HG02943 (cell line): Measurements from ENCODE around the gene ZBTB20.
A peak's percentile ranks its signal among the peaks of the same experiment; 100 is the strongest.

Experiments
- ATAC-seq: cut with Tn5 transposase; IDR thresholded peaks from one replicate; pipeline ENCODE4 v1.9.1; 2021; ENCODE audit warnings: mild to moderate bottlenecking, low read depth, moderate library complexity; ENCODE audit not compliant: unreplicated experiment

Gene ZBTB20

GRCh38 chr3:114942773-114943172 lies 204.3 kb downstream of the ZBTB20 start:
- ATAC-seq = no peak

GRCh38 chr3:114941626-114942309 lies 205.3 kb downstream of the ZBTB20 start:
- ATAC-seq = no peak

GRCh38 chr3:114939920-114940319 lies 207.2 kb downstream of the ZBTB20 start:
- ATAC-seq = no peak

- ATAC-seq = no peak
These were observed 213.7 kb downstream of the ZBTB20 start for GRCh38 chr3:114933407-114933806.

DNA sequence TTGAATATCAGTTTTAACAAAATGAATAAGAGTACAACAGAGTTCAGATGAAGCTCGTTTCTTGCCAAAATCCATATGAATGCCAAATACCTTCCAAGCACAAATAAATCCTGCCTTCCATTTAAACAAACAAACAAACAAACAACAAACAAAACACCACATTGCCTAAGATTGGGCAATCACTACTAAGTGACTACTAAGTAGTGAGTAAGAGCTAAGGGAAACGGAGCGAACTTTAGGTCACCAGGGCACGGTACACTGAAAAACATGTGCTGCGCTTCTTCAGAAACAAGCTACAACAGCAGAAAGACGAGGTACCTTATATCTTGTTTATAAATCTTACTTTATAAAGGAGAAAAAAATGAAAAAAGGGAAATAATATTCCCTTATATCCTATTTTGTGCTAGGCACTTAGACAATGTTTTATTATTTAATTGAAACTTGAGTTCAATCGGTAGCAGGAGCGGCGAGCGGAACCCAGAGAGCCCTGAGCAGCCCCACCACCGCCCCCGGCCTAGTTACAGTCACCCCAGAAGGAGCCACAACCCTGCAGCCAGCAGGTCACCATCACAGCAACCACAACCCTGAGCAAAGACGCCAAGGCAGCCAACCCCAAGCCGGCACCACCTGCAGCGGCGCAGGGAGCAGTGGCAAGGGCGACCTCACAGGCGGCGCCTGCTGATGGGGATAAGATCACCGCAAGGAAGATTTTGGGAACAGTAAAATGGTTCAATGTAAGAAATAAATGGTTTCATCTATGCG lies 216.9 kb downstream of the ZBTB20 start:
- ATAC-seq = no peak

DNA sequence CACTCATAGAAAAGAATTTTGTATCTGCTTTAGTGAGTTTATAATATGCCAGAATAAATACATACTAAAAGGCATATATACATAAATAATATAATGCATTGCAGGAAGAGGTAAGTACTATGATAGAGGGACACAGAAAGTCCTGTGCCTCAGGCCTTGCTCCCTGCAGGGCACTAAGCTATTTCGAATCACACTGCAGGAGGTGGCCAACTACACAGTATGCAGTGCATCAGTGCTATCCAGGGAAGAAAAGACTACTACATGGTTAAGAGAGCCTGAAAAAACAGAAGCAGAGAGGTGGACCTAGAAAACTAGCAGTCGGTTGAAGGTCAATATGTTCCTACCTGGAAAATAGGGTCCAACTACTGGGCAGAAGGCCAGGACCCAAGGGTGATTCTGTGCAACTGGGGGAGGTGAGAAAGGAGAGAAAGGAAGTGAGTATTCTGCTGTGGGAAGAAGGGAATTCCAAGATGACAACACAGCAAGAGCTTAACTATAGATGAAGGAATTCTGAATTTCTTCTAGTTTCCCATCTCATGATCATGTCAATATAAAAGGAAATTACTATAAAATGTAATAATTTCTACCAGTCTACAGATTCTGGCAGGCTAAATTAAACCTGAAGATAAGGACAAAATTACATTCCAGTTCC lies 218.0 kb downstream of the ZBTB20 start:
- no peak for ATAC-seq

DNA sequence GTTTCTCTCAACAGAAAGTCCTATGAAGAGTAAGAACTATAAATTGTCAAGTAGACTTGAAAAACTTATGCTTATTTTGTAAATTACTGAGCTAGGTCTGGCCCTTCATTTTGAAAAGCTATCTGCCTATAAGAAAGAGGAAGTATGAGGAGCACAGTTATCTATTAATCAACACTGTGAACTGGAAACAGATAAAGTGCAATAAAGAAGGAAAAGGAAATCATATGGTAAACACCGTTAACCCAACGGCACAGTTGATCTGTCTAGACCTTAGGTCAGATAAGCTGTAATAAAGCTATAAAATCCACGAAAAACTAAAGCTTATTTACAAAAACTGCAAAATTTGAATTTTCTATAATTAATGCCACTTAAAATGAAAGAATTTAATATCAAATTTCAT lies 242.5 kb downstream of the ZBTB20 start:
- ATAC-seq = no peak

DNA sequence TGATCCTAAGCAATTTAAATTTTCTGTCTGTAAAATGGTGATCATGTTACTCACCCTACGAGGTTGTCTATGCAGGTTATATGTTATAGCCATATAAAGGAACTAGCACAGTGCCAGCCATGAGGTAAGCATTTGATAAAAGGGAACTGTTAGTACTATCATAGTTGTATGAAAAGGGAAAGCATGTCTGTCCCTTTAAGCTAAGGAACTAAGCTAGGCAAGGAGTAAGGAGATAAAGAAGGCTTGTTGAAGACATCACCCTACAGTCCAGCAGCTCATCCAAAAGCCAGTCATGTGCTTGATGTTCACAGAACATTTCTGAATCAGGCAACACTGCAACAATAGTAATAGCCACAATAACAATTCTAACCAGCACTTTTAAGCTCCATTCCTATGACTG lies 243.9 kb downstream of the ZBTB20 start:
- peak; percentile 32 for ATAC-seq

GRCh38 chr3:114902691-114903101 lies 244.4 kb downstream of the ZBTB20 start:
- peak; percentile 52 for ATAC-seq

GRCh38 chr3:114900908-114901307 lies 246.2 kb downstream of the ZBTB20 start:
- ATAC-seq = no peak

GRCh38 chr3:114899186-114899931 lies 247.7 kb downstream of the ZBTB20 start:
- no peak for ATAC-seq

DNA sequence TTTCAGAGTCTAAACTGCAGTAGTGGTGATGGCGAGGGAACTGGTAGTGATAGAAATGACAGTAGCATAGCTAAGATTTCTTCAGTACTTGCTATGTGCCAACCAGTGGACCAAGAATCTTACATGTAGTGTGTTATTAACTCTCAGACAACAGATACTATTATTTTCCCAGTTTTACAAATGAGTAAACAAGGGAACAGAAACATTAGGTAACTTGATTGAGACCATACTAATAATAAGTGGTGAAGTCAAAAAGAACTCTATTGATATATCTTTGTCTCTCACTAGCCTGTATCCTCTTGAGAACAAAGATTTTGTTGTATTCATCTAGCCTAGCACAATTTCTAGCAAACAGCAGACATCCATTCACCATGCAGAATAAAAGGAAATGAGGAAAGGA lies 250.1 kb downstream of the ZBTB20 start:
- no peak for ATAC-seq

- no peak for ATAC-seq
These were observed 253.7 kb downstream of the ZBTB20 start for GRCh38 chr3:114893361-114893760.

- no peak for ATAC-seq
These were observed 254.2 kb downstream of the ZBTB20 start for GRCh38 chr3:114892880-114893279.

DNA sequence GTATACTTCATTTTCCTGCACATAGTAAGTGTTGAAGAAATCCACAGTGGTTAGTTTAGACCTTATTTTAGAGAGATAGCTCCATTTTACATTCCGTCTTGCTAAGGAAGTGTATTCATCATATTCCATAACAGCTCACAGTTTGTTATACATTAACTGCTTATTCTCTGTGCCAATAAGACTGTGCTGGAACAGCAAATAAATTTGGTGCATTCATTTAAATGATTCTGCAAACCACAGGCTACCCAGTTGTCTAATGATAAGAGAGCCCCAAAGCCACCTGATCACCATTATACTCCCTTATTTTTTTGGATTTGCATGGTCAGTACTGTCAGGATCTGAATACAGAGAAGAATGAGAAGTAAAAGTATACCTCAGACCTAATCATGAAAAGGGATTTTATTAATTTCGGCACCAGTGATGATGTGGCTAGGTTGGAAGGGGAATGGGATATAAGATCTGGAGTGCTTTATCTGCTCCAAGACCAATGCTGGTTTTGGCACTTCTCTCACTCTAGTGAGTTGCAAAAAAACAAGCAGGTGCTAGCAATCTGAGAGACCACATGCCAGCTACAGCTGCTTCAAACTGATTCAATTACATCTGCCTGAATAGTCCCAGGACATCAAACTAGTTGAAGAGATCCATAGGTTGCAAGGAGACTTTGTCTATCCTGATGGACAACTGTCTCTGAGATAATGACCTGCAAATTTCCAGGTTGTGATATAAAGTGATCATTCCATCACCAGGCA lies 254.8 kb downstream of the ZBTB20 start:
- no peak for ATAC-seq

DNA sequence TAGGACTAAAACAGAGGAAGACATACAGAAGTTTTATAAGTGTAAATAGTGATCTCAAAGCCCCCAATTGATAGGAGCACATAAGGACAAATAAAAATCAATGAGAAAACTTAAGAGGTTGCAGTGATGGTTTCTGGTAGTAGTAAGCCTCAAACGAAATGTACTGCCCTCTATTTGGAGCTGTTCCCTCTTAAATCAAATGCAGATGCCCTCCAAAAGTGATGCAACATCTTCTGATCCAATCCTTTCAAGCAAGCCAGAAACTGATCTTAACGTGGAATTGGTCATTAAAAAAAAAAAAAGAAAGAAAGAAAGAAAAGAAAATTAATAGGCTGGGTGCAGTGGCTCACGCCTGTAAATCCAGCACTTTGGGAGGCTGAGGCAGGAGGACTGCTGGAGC lies 259.3 kb downstream of the ZBTB20 start:
- ATAC-seq = no peak

- ATAC-seq = no peak
These were observed 260.2 kb downstream of the ZBTB20 start for GRCh38 chr3:114886905-114887304.

GRCh38 chr3:114884213-114884923 lies 262.7 kb downstream of the ZBTB20 start:
- ATAC-seq = peak; percentile 48

GRCh38 chr3:114880078-114880477 lies 267.0 kb downstream of the ZBTB20 start:
- no peak for ATAC-seq
